Body of pancreas (tissue), 4 donors: ENCODE results near the gene CYP1A1.
"Not testable (repeated sequence)": the region's sequence is repeated elsewhere in the genome, so short reads cannot be mapped to it uniquely, and the experiment has no call there.

Experiments
- POLR2A ChIP-seq, 3 donors: fragments of 450-650 bp; IDR thresholded peaks; one replicate each; pipeline ENCODE4 v1.6.1; 2016; ENCODE audit warnings: antibody characterized with exemption in 3 of 3, mild to moderate bottlenecking in 2 of 3
- TF ChIP-seq, protein P1 (sequence below), 7 experiments: fragments of 450-650 bp in 4 of 7; fragments of 200-600 bp in 3 of 7; sonication (generic) in 3 of 7; IDR thresholded peaks; one replicate each; pipeline ENCODE4 v1.5.1; 2016 to 2019; ENCODE audit warnings: antibody characterized with exemption in 7 of 7

DNA sequence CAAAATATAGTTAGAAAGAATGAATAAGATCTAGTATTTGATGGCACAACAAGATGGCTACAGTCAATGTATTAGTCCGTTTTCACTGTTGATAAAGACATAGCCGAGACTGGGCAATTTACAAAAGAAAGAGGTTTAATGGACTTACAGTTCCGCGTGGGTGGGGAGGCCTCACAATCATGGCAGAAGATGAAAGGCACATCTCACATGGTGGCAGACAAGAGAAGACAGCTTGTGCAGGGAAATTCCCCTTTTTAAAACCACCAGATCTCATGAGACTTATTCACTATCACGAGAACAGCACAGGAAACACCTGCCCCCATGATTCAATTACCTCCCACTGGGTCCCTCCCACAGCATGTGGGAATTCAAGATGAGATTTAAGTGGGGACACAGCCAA, 12.9 kb upstream of the CYP1A1 start:
- TF ChIP-seq, protein P1, sequence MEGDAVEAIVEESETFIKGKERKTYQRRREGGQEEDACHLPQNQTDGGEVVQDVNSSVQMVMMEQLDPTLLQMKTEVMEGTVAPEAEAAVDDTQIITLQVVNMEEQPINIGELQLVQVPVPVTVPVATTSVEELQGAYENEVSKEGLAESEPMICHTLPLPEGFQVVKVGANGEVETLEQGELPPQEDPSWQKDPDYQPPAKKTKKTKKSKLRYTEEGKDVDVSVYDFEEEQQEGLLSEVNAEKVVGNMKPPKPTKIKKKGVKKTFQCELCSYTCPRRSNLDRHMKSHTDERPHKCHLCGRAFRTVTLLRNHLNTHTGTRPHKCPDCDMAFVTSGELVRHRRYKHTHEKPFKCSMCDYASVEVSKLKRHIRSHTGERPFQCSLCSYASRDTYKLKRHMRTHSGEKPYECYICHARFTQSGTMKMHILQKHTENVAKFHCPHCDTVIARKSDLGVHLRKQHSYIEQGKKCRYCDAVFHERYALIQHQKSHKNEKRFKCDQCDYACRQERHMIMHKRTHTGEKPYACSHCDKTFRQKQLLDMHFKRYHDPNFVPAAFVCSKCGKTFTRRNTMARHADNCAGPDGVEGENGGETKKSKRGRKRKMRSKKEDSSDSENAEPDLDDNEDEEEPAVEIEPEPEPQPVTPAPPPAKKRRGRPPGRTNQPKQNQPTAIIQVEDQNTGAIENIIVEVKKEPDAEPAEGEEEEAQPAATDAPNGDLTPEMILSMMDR (IDR thresholded peaks at IDR 0.05): not testable (repeated sequence)
- not testable (repeated sequence) for TF ChIP-seq POLR2A (IDR thresholded peaks at IDR 0.05)
